ENCODE measurements around the gene ARHGEF10L. TPM values are rescaled to one million over a fixed set of nuclear protein-coding genes. Genes with fewer than 3 reads are reported as not detected.

Gene ARHGEF10L
- total and polyA plus RNA-seq, 4 donors, result 15.0 to 43.4 (median 24.3) TPM

- Histone ChIP-seq H3K4me1 (ENCODE audit: control insufficient read depth in 5 of 5, insufficient read depth in 5 of 5, low read length in 5 of 5) (peaks cover 7 to 23% (median 17%) of the 10 kb centered on the region in 5 donors), H3K4me3 (no peak overlapping the region), H3K9ac (ENCODE audit: insufficient read depth in 1 of 2, low read length in 2 of 2) (no peak overlapping the region), H3K27me3 (ENCODE audit: control insufficient read depth in 3 of 3, insufficient read depth in 3 of 3, low read length in 2 of 3) (no peaks in the 10 kb centered on the region), H3K9me3 (ENCODE audit: control insufficient read depth in 4 of 4, insufficient read depth in 3 of 4, low read length in 3 of 4) (no peaks in the 10 kb centered on the region), H3K27ac (ENCODE audit: low read depth in 1 of 2, low read length in 1 of 2) (no peak overlapping the region), H3K36me3 (ENCODE audit: control insufficient read depth in 4 of 4, insufficient read depth in 4 of 4, low read length in 4 of 4) (no peaks in the 10 kb centered on the region)
- TF ChIP-seq, protein P1, sequence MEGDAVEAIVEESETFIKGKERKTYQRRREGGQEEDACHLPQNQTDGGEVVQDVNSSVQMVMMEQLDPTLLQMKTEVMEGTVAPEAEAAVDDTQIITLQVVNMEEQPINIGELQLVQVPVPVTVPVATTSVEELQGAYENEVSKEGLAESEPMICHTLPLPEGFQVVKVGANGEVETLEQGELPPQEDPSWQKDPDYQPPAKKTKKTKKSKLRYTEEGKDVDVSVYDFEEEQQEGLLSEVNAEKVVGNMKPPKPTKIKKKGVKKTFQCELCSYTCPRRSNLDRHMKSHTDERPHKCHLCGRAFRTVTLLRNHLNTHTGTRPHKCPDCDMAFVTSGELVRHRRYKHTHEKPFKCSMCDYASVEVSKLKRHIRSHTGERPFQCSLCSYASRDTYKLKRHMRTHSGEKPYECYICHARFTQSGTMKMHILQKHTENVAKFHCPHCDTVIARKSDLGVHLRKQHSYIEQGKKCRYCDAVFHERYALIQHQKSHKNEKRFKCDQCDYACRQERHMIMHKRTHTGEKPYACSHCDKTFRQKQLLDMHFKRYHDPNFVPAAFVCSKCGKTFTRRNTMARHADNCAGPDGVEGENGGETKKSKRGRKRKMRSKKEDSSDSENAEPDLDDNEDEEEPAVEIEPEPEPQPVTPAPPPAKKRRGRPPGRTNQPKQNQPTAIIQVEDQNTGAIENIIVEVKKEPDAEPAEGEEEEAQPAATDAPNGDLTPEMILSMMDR (IDR thresholded peaks at IDR 0.05; ENCODE audit: control extremely low read depth, extremely low read depth), result no peak
- ATAC-seq (ENCODE audit: insufficient read depth, low FRiP score) (no peak), DNase-seq (no peak)
- WGBS, 2 donors, result 59 to 60% methylated on average over 17 of the region's 17 CpGs
Measured at GRCh38 chr1:17565461-17566252, 26.2 kb downstream of the ARHGEF10L start.

GRCh38 chr1:17566417-17566816 is 26.9 kb downstream of the ARHGEF10L start:
- TF ChIP-seq, protein P1 (IDR thresholded peaks at IDR 0.05; ENCODE audit: control extremely low read depth, extremely low read depth), result no peak
- H3K9ac ChIP-seq (ENCODE audit: insufficient read depth in 1 of 2, low read length in 2 of 2), result no peak overlapping the region
- H3K4me1 ChIP-seq (ENCODE audit: control insufficient read depth in 5 of 5, insufficient read depth in 5 of 5, low read length in 5 of 5), result peaks cover 7 to 23% (median 20%) of the 10 kb centered on the region in 5 donors
- no peak for ATAC-seq (ENCODE audit: insufficient read depth, low FRiP score)
- no peaks in the 10 kb centered on the region for H3K27me3 ChIP-seq (ENCODE audit: control insufficient read depth in 3 of 3, insufficient read depth in 3 of 3, low read length in 2 of 3)
- H3K4me3 ChIP-seq, result no peak overlapping the region
- DNase-seq, result no peak
- WGBS, 2 donors, result 88 to 95% methylated on average over 3 of the region's 3 CpGs
- no peak overlapping the region for H3K27ac ChIP-seq (ENCODE audit: low read depth in 1 of 2, low read length in 1 of 2)
- H3K36me3 ChIP-seq (ENCODE audit: control insufficient read depth in 4 of 4, insufficient read depth in 4 of 4, low read length in 4 of 4), result no peaks in the 10 kb centered on the region
- no peaks in the 10 kb centered on the region for H3K9me3 ChIP-seq (ENCODE audit: control insufficient read depth in 4 of 4, insufficient read depth in 3 of 4, low read length in 3 of 4)

GRCh38 chr1:17566892-17567291 is 27.4 kb downstream of the ARHGEF10L start:
- Histone ChIP-seq H3K4me3 (no peak overlapping the region), H3K9ac (ENCODE audit: insufficient read depth in 1 of 2, low read length in 2 of 2) (no peak overlapping the region), H3K27me3 (ENCODE audit: control insufficient read depth in 3 of 3, insufficient read depth in 3 of 3, low read length in 2 of 3) (no peaks in the 10 kb centered on the region), H3K36me3 (ENCODE audit: control insufficient read depth in 4 of 4, insufficient read depth in 4 of 4, low read length in 4 of 4) (no peaks in the 10 kb centered on the region), H3K4me1 (ENCODE audit: control insufficient read depth in 5 of 5, insufficient read depth in 5 of 5, low read length in 5 of 5) (peaks cover 7 to 23% (median 20%) of the 10 kb centered on the region in 5 donors), H3K9me3 (ENCODE audit: control insufficient read depth in 4 of 4, insufficient read depth in 3 of 4, low read length in 3 of 4) (no peaks in the 10 kb centered on the region), H3K27ac (ENCODE audit: low read depth in 1 of 2, low read length in 1 of 2) (no peak overlapping the region)
- TF ChIP-seq, protein P1 (IDR thresholded peaks at IDR 0.05; ENCODE audit: control extremely low read depth, extremely low read depth), result no peak
- 87 to 94% methylated on average over 9 of the region's 9 CpGs for WGBS, 2 donors
- DNase-seq (no peak), ATAC-seq (ENCODE audit: insufficient read depth, low FRiP score) (no peak)

Data from lung (tissue), 12 donors.